Measurements from ENCODE around the gene IQSEC1.

The IQSEC1 gene

DNA sequence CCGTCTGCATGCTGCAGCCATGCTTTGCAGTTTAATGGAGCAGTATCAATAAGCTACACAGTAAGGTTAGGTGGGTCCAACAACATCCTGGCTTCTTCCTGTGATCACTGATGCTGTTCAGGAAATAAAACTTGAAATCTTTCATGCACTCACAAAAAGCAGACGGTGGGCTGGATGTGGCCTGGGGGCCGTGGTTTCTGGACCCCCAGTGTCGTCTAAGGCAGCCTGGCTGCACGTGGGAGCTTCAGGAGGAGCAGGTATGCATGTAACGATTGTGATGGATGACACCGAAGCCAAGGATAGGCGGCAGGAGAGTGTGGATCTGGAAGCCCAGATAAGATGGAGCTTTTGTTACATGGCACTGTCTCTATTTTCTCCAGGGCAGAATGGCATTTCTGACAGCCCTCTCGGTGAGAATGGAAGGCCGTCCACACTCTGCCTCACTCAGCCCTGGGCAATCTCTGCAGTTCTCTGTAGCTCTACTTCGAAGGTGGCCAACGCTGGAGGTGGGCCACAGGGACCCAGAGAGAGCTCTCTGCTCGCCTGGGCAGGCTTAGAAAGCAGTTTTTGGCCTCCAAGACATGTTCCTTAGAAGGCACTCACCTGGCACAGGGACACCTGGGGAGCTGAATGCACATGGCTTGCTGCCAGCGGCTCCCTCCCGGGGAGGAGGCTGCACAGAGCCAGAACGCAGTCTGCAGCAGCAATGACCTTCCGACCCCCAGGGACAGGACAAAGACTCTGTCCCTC, 46.4 kb upstream of the IQSEC1 start:
- TF ChIP-seq, protein P1, sequence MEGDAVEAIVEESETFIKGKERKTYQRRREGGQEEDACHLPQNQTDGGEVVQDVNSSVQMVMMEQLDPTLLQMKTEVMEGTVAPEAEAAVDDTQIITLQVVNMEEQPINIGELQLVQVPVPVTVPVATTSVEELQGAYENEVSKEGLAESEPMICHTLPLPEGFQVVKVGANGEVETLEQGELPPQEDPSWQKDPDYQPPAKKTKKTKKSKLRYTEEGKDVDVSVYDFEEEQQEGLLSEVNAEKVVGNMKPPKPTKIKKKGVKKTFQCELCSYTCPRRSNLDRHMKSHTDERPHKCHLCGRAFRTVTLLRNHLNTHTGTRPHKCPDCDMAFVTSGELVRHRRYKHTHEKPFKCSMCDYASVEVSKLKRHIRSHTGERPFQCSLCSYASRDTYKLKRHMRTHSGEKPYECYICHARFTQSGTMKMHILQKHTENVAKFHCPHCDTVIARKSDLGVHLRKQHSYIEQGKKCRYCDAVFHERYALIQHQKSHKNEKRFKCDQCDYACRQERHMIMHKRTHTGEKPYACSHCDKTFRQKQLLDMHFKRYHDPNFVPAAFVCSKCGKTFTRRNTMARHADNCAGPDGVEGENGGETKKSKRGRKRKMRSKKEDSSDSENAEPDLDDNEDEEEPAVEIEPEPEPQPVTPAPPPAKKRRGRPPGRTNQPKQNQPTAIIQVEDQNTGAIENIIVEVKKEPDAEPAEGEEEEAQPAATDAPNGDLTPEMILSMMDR (IDR thresholded peaks at IDR 0.05), result no peak
- DNase-seq, result no peak
- H3K9me3 Mint-ChIP-seq, result no peaks in the 10 kb centered on the region
- H3K27me3 Mint-ChIP-seq (ENCODE audit: low read depth, poor library complexity), result peaks cover 44% of the 10 kb centered on the region
- H3K4me3 Mint-ChIP-seq, result no peak overlapping the region
- no peaks in the 10 kb centered on the region for H3K36me3 Mint-ChIP-seq (ENCODE audit: low read depth)
- no peak overlapping the region for H3K27ac Mint-ChIP-seq
- peaks cover 54% of the 10 kb centered on the region for H3K4me1 Mint-ChIP-seq

DNA sequence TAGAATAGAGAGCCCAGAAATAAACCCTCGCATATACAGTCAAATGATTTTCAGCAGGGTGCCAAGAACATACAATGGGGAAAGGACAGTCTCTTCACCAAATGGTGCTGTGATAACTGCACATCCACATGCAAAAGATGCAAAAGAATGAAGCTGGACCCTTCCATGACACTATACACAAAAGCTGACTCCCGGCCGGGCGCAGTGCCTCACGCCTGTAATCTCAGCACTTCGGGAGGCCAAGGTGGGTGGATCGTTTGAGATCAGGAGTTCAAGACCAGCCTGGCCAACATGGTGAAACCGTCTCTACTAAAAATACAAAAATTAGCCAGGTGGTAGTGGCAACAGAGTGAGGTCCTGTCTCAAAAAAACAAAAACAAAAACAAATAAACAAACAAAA, 43.2 kb upstream of the IQSEC1 start:
- TF ChIP-seq, protein P1 (IDR thresholded peaks at IDR 0.05), result no peak
- peaks cover 51% of the 10 kb centered on the region for H3K27me3 Mint-ChIP-seq (ENCODE audit: low read depth, poor library complexity)
- H3K36me3 Mint-ChIP-seq (ENCODE audit: low read depth), result no peaks in the 10 kb centered on the region
- no peak for DNase-seq
- no peak overlapping the region for H3K4me3 Mint-ChIP-seq
- peaks cover 50% of the 10 kb centered on the region for H3K4me1 Mint-ChIP-seq
- no peaks in the 10 kb centered on the region for H3K9me3 Mint-ChIP-seq
- no peak overlapping the region for H3K27ac Mint-ChIP-seq

DNA sequence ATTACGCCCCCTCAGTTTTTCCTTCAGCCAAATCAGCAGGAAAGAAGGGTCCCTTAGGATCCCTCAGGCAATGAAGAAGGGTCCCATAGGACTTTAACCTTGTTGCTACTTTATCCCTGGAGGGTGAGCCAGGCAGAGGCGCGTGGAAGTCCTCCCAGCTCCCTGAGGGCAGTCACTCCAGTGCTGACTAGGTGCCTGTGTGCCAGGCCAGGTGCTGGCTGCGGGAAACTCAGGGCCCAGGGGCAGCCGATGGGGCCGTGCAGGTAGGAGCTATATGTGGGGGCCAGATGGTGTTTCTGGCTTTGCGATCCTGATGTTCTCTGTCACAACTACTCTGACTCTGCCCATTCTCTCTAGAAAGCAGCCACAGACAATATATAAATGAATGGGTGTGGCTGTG, 42.8 kb upstream of the IQSEC1 start:
- peaks cover 50% of the 10 kb centered on the region for H3K4me1 Mint-ChIP-seq

DNA sequence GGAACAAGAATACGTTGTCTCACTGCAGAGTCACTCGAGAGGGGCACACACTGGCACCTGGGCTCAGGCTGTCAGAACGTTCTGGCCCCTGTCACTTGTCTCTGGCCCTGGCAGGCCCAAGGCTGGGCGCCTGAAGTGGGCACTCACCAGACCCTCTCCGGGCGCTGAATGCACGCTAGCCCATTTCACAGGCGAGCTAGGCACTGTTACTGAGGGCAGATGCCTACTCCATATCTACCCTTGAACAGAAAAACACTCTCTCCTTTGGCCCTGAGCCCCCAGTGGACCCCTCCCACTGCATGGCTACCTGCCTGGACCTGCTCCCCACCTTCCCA, 42.3 kb upstream of the IQSEC1 start:
- TF ChIP-seq, protein P1 (IDR thresholded peaks at IDR 0.05), result no peak
- H3K27ac Mint-ChIP-seq, result no peak overlapping the region
- peaks cover 55% of the 10 kb centered on the region for H3K27me3 Mint-ChIP-seq (ENCODE audit: low read depth, poor library complexity)
- H3K4me1 Mint-ChIP-seq, result peaks cover 51% of the 10 kb centered on the region
- H3K9me3 Mint-ChIP-seq, result no peaks in the 10 kb centered on the region
- no peaks in the 10 kb centered on the region for H3K36me3 Mint-ChIP-seq (ENCODE audit: low read depth)
- no peak for DNase-seq
- H3K4me3 Mint-ChIP-seq, result no peak overlapping the region

More for the DNA sequence above, 42.8 kb upstream of the IQSEC1 start:
- TF ChIP-seq, protein P1 (IDR thresholded peaks at IDR 0.05), result no peak
- no peaks in the 10 kb centered on the region for H3K36me3 Mint-ChIP-seq (ENCODE audit: low read depth)
- no peak overlapping the region for H3K27ac Mint-ChIP-seq
- no peak overlapping the region for H3K4me3 Mint-ChIP-seq
- peaks cover 52% of the 10 kb centered on the region for H3K27me3 Mint-ChIP-seq (ENCODE audit: low read depth, poor library complexity)
- H3K9me3 Mint-ChIP-seq, result no peaks in the 10 kb centered on the region
- no peak for DNase-seq

DNA sequence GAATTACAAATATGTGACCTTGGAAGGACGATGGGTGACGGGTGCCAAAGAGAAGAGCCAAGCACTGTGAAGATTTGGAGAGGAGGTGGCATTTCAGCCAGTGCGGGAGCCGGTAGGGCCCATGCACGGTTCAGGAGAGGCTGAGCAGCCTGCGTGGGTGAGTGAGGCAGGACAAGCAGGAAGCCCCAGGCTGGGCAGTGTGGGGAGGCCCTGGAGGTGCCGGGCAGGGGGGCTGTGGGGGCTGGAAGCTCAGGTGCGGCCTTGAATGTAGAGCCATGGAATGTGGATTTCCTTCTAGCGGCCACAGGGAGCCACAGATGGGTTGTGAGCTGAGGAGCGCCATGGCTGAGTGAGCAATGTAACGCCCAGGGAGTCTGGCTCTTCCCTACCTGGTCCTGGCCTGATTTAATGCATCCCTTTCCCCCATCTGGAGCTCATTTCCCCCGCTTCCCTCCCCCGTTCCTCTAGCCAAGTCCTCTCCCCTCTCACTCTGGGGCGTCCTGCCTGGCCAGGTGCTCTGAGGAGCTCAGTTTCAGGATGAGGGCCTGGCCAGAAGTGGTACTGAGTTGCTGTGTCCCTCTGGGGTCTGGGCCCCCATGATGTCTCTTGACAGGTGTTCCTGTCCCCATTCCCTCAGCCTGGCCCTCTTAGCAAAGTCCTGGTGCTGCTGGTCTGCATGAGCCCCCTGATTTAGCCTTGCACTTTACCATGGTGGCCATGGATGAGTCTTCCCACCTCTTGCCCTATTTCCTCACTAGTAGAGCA, 41.8 kb upstream of the IQSEC1 start:
- Mint-ChIP-seq H3K27ac (no peak overlapping the region), H3K9me3 (no peaks in the 10 kb centered on the region), H3K4me3 (no peak overlapping the region), H3K4me1 (peaks cover 49% of the 10 kb centered on the region), H3K27me3 (ENCODE audit: low read depth, poor library complexity) (peaks cover 55% of the 10 kb centered on the region), H3K36me3 (ENCODE audit: low read depth) (no peaks in the 10 kb centered on the region)
- TF ChIP-seq, protein P1 (IDR thresholded peaks at IDR 0.05), result no peak
- no peak for DNase-seq

Measured in nephron progenitor cell (in vitro differentiated cells).